NCI-H2107 treated with DMSO at 0.1 percent for 48 hours (cell line): ENCODE data around the gene HLA-A.
A peak's percentile ranks its signal among the peaks of the same experiment; 100 is the strongest.
"Not testable (repeated sequence)": the region's sequence is repeated elsewhere in the genome, so short reads cannot be mapped to it uniquely, and the experiment has no call there.

ENCODE experiments used
- DNase-seq: peaks from one replicate; lab custom pipeline; 2025; ENCODE audit not compliant: unreplicated experiment; lab: John Stamatoyannopoulos, UW

HLA-A gene

GRCh38 chr6:29959467-29959866 is 17.1 kb downstream of the HLA-A start:
- no peak for DNase-seq

- no peak for DNase-seq
Measured at GRCh38 chr6:29961966-29962365, 19.6 kb downstream of the HLA-A start.

GRCh38 chr6:29963697-29964096 is 21.4 kb downstream of the HLA-A start:
- DNase-seq = not testable (repeated sequence)

- DNase-seq = no peak
Measured at GRCh38 chr6:29964518-29964886, 22.2 kb downstream of the HLA-A start.

GRCh38 chr6:29964887-29965562 is 22.7 kb downstream of the HLA-A start:
- DNase-seq = peak; percentile 45

GRCh38 chr6:29965563-29965872 is 23.2 kb downstream of the HLA-A start:
- DNase-seq = no peak

GRCh38 chr6:29965873-29966601 is 23.7 kb downstream of the HLA-A start:
- DNase-seq = peak; percentile 14

- DNase-seq = peak; percentile 5
Measured at GRCh38 chr6:29967379-29968010, 25.2 kb downstream of the HLA-A start.

- DNase-seq = no peak
Measured at GRCh38 chr6:29968130-29968529, 25.8 kb downstream of the HLA-A start.

GRCh38 chr6:29968905-29969304 is 26.6 kb downstream of the HLA-A start:
- DNase-seq = no peak

- no peak for DNase-seq
Measured at GRCh38 chr6:29970711-29971110, 28.4 kb downstream of the HLA-A start.

- no peak for DNase-seq
Measured at GRCh38 chr6:29974901-29975560, 32.7 kb downstream of the HLA-A start.

GRCh38 chr6:29975561-29975907 is 33.2 kb downstream of the HLA-A start:
- no peak for DNase-seq

- no peak for DNase-seq
Measured at GRCh38 chr6:29976253-29976587, 33.9 kb downstream of the HLA-A start.

- peak; percentile 6 for DNase-seq
Measured at GRCh38 chr6:29976588-29977424, 34.5 kb downstream of the HLA-A start.

GRCh38 chr6:29977425-29977727 is 35.0 kb downstream of the HLA-A start:
- DNase-seq = no peak

- not testable (repeated sequence) for DNase-seq
Measured at GRCh38 chr6:29980013-29980412, 37.7 kb downstream of the HLA-A start.

GRCh38 chr6:29980511-29980910 is 38.2 kb downstream of the HLA-A start:
- no peak for DNase-seq

- DNase-seq = no peak
Measured at GRCh38 chr6:29981211-29981812, 39.0 kb downstream of the HLA-A start.

GRCh38 chr6:29982097-29982496 is 39.8 kb downstream of the HLA-A start:
- no peak for DNase-seq

GRCh38 chr6:29984232-29984631 is 41.9 kb downstream of the HLA-A start:
- no peak for DNase-seq
